ENCODE data around the gene KIF1B. TPM values are rescaled to one million over a fixed set of nuclear protein-coding genes. Genes with fewer than 3 reads are reported as not detected.
"Not testable (repeated sequence)": the region's sequence is repeated elsewhere in the genome, so short reads cannot be mapped to it uniquely, and the experiment has no call there.

Gene KIF1B
- total RNA-seq, 1 donor from 2014 or later = 162 TPM

- FAIRE-seq = no peak
These were observed 15.2 kb downstream of the KIF1B start for GRCh38 chr1:10225573-10225972.

DNA sequence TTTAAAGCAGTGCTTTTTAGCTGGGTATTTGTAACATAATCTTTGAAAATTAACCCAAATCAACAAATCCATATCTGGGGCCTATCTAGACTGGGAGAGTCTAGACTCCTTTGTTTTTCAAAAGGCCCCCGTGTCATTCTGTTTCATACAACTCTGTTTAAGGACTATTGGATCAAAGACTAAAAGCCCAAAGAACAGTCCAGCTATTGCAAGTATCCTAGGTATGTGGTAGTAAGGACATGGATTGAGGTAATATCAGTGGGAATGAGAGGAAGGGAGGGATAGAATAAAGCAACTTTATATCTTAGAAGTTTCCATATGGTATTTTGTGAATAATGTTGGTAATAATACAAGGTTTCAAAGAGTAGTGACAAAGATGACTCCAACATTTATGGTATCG is 18.2 kb downstream of the KIF1B start:
- FAIRE-seq (no peak), DNase-seq (ENCODE audit: low spot score in 2 of 2) (no peak)

More at GRCh38 chr1:10225573-10225972, 15.2 kb downstream of the KIF1B start:
- DNase-seq (ENCODE audit: low spot score in 2 of 2) = no peak

DNA sequence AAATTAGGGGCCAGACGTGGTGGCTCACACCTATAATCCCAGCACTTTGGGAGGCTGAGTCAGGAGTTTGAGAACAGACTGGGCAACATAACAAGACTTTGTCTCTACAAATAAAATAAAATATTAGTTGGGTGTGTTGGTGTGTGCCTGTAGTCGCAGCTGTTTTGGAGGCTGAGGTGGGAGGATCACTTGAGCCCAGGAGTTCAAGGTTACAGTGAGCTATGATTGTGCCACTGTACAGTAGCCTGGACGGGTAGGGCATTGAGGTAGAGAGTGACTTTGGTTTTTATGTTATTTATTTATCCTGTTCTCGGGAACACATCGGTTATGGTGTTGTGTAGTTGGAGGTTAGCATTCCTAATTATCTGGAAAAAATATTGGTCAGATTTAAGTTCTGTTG is 19.5 kb downstream of the KIF1B start:
- DNase-seq (ENCODE audit: low spot score in 2 of 2) (no peak), FAIRE-seq (no peak)

- DNase-seq (ENCODE audit: low spot score in 2 of 2) (no peak), FAIRE-seq (no peak)
These were observed 21.8 kb downstream of the KIF1B start for GRCh38 chr1:10232163-10232562.

GRCh38 chr1:10236405-10237156 is 26.2 kb downstream of the KIF1B start:
- FAIRE-seq (no peak), DNase-seq (ENCODE audit: low spot score in 2 of 2) (no peak)

DNA sequence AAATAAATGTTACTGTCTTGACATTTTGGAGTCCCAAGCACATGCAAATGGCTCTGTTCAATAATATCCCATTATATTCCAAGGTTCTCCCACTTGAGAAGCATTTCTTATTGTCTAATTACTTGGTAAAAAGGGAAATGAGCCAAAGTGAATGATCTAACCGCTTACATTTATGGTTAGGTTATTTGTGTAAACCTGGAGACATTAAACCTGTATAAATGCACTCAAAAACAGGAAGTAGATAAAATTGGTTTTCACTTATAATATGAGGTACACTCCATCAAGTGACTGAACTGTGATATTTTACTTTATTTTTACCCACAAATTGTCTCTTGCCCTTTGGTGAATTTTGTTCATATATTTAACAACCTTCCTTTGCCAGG is 26.8 kb downstream of the KIF1B start:
- no peak for FAIRE-seq
- DNase-seq (ENCODE audit: low spot score in 2 of 2) = no peak

- DNase-seq (ENCODE audit: low spot score in 2 of 2) (no peak), FAIRE-seq (no peak)
These were observed 31.8 kb downstream of the KIF1B start for GRCh38 chr1:10242135-10242534.

- DNase-seq (ENCODE audit: low spot score in 2 of 2) = no peak
- no peak for FAIRE-seq
These were observed 32.4 kb downstream of the KIF1B start for GRCh38 chr1:10242811-10243210.

DNA sequence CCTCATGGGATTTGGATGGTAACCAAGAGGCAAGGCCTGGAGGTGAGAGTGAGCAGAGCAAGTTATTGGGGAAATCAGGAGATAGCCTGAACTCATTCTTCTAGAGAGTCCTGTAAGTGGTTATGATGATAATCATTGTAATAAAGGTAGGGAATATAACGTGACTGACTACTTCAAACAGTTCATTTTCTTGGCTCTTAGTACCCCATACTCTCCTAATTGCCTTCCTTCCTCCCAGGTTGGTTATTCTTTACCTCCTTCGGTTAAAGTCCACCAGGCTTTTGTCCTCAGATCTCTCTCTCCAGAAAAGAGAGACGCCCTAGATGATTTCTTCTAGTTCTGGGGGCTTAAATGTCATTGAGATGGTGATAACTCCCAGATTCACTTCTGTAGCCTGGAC is 35.3 kb downstream of the KIF1B start:
- no peak for FAIRE-seq

DNA sequence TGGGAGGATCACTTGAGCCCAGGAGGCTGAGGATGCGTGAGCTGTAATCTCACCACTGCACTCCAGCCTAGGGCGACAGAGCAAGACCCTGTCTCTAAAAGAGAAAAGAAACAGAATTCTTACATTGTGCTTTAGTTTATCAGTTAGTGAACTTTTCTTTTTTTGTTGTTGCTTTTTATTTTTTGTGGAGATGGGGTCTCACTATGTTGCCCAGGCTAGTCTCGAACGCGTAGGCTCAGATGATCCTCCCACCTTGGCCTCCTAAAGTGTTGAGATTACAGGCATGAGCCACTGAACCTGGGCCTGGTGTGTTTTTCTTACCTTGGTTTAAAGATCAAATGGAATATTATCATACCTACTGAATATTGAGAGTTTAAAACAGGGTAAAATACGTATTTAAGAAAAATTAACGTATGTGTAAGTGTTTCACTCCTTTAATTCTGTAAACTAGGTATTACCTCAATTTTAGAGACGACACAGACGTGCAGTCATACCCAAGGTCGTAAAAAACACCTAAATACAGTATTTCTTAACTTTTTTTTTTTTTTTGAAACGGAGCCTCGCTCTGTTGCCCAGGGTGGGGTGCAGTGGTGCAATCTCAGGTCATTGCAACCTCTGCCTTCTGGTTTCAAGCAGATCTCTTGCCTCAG is 39.6 kb downstream of the KIF1B start:
- DNase-seq (ENCODE audit: low spot score in 2 of 2) (no peak), FAIRE-seq (no peak)

More for the DNA sequence above, 35.3 kb downstream of the KIF1B start:
- DNase-seq (ENCODE audit: low spot score in 2 of 2) = no peak

DNA sequence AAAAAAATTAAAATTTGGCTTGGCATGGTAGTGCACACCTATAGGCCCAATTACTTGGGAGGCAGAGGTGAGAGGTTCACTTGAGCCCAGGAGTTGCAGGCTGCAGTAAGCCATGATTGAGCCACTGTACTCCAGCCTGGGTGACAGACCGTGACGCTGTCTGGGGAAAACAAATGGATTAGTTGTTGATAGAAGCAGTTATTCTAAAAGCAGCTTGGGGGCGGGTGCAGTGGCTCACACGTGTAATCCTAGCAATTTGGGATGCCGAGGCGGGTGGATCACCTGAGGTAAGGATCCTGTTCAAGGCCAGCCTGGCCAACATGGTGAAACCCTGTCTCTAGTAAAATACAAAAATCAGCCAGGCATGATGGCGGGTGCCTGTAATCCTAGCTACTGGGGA is 40.3 kb downstream of the KIF1B start:
- no peak for DNase-seq (ENCODE audit: low spot score in 2 of 2)
- no peak for FAIRE-seq

- not testable (repeated sequence) for FAIRE-seq; DNase-seq (ENCODE audit: low spot score in 2 of 2)
These were observed 41.1 kb downstream of the KIF1B start for GRCh38 chr1:10251325-10252108.

GRCh38 chr1:10252508-10252907 is 42.1 kb downstream of the KIF1B start:
- FAIRE-seq (no peak), DNase-seq (ENCODE audit: low spot score in 2 of 2) (no peak)

DNA sequence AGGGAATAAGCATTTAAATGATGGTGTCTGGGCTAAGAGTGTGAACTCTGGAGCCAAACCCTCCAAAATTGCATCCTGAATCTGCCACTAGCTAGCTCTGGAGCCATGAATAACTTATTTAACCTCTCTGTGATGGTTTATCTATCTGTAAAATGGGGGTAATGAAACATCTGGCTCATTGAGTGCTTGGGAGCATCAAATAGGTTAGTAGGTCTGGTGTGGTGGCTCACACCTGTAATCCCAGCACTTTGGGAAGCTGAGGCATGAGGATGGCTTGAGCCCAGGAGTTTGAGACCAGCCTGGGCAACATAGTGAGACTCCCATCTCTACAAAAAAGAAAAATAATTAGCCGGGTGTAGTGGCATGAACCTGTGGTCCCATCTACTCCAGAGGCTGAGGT is 42.8 kb downstream of the KIF1B start:
- no peak for FAIRE-seq

GRCh38 chr1:10253755-10254154 is 43.4 kb downstream of the KIF1B start:
- no peak for FAIRE-seq
- DNase-seq (ENCODE audit: low spot score in 2 of 2) = peak in 1 of 2 donors; percentile 24

More for the DNA sequence above, 42.8 kb downstream of the KIF1B start:
- no peak for DNase-seq (ENCODE audit: low spot score in 2 of 2)

- FAIRE-seq = no peak
- DNase-seq (ENCODE audit: low spot score in 2 of 2) = no peak
These were observed 47.5 kb downstream of the KIF1B start for GRCh38 chr1:10257851-10258250.

DNA sequence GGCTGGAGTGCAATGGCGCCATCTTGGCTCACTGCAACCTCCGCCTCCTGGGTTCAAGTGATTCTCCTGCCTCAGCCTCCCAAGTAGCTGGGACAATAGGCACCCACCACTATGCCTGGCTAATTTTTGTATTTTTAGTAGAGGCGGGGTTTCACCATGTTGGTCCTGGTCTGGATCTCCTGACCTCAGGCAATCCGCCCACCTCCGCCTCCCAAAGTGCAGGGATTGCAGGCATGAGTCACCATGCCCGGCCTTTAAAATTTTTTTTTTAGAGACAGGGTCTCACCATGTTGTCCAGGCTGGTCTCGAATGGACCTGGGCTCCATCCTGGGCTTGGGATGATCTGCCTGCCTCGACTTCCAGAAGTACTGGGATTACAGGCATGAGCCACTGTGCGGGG is 49.2 kb downstream of the KIF1B start:
- FAIRE-seq; DNase-seq (ENCODE audit: low spot score in 2 of 2): not testable (repeated sequence)

DNA sequence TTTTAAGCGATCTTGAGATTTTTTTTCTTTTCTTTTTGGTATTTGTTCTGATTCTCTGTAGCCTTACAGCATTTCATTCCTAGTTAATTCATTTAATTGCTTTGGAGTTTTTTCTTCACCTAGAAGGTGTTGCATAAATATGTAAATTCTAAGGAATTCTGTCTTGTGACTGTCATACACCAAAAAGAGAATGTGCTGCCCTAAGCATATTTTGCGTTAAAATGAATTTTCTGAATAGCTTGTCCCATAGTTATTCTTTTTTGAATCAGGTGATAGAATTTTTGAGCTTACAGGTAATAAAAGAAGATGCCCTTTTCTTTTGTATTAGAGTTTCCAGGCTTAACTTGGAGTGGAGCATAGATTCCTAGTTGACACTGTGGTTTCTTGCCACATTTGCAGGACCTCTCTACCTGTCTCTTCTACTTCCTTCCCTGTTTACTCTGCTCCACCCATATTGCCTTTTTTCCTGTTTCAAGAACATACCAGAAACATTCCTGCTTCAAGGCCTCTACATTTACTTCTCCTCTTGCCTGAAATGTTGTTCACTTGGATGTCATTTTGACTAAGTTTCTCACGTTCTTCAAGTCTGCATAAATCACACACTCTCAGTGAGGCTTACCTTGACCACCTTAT is 53.2 kb downstream of the KIF1B start:
- DNase-seq (ENCODE audit: low spot score in 2 of 2) = no peak
- no peak for FAIRE-seq

GRCh38 chr1:10265027-10265426 is 54.7 kb downstream of the KIF1B start:
- no peak for FAIRE-seq
- no peak for DNase-seq (ENCODE audit: low spot score in 2 of 2)

GRCh38 chr1:10265900-10266299 is 55.5 kb downstream of the KIF1B start:
- FAIRE-seq = no peak
- DNase-seq (ENCODE audit: low spot score in 2 of 2) = no peak

- DNase-seq (ENCODE audit: low spot score in 2 of 2) = no peak
- FAIRE-seq = no peak
These were observed 56.9 kb downstream of the KIF1B start for GRCh38 chr1:10267319-10267718.

Measured in frontal cortex (tissue), 4 donors.